Activated T-cell treated with anti-CD3 and anti-CD28 coated beads for 1 hour (primary cell): ENCODE results near the gene TSBP1.
"Not testable (repeated sequence)": the region's sequence is repeated elsewhere in the genome, so short reads cannot be mapped to it uniquely, and the experiment has no call there.

Experiments used
- DNase-seq: peaks from one replicate; pipeline ENCODE4 v3.0.0-alpha.2; 2020; ENCODE audit warnings: low read depth

TSBP1 gene

GRCh38 chr6:32375739-32376529, 4.2 kb upstream of the TSBP1 start:
- no peak for DNase-seq

- DNase-seq, result no peak
These were observed 474 bp downstream of the TSBP1 start for GRCh38 chr6:32371229-32371628.

GRCh38 chr6:32370505-32370904, 1.2 kb downstream of the TSBP1 start:
- DNase-seq, result no peak

- no peak for DNase-seq
These were observed 2.0 kb downstream of the TSBP1 start for GRCh38 chr6:32369660-32370059.

GRCh38 chr6:32367644-32368043, 4.1 kb downstream of the TSBP1 start:
- no peak for DNase-seq

- DNase-seq, result not testable (repeated sequence)
These were observed 12.5 kb downstream of the TSBP1 start for GRCh38 chr6:32359225-32359624.

GRCh38 chr6:32358548-32358947, 13.2 kb downstream of the TSBP1 start:
- DNase-seq, result not testable (repeated sequence)

GRCh38 chr6:32355018-32355417, 16.7 kb downstream of the TSBP1 start:
- no peak for DNase-seq

GRCh38 chr6:32353348-32353747, 18.4 kb downstream of the TSBP1 start:
- no peak for DNase-seq

GRCh38 chr6:32340242-32340641, 31.5 kb downstream of the TSBP1 start:
- no peak for DNase-seq

GRCh38 chr6:32337186-32337805, 34.4 kb downstream of the TSBP1 start:
- DNase-seq, result no peak

GRCh38 chr6:32332433-32332832, 39.3 kb downstream of the TSBP1 start:
- no peak for DNase-seq

GRCh38 chr6:32329141-32329540, 42.6 kb downstream of the TSBP1 start:
- no peak for DNase-seq

- no peak for DNase-seq
These were observed 44.6 kb downstream of the TSBP1 start for GRCh38 chr6:32327103-32327502.

GRCh38 chr6:32318501-32318900, 53.2 kb downstream of the TSBP1 start:
- no peak for DNase-seq

- DNase-seq, result no peak
These were observed 54.2 kb downstream of the TSBP1 start for GRCh38 chr6:32317541-32317940.

GRCh38 chr6:32313964-32314363, 57.7 kb downstream of the TSBP1 start:
- DNase-seq, result no peak

- no peak for DNase-seq
These were observed 72.9 kb downstream of the TSBP1 start for GRCh38 chr6:32298632-32299336.

- DNase-seq, result not testable (repeated sequence)
These were observed 76.7 kb downstream of the TSBP1 start for GRCh38 chr6:32294980-32295379.

GRCh38 chr6:32294566-32294965, 77.1 kb downstream of the TSBP1 start:
- no peak for DNase-seq

GRCh38 chr6:32293695-32294094, 78.0 kb downstream of the TSBP1 start:
- DNase-seq, result no peak

- no peak for DNase-seq
These were observed 80.2 kb downstream of the TSBP1 start for GRCh38 chr6:32291543-32291942.

GRCh38 chr6:32290886-32291450, 80.7 kb downstream of the TSBP1 start:
- no peak for DNase-seq
